Caco-2 (cell line): ENCODE measurements around the gene ECE1. TPM values are rescaled to one million over a fixed set of nuclear protein-coding genes. Genes with fewer than 3 reads are reported as not detected.

Source experiments
- BruUV-seq: library from RNA; stranded (reverse); fragments of 400-500 nt; replicated peaks from 2 replicates; lab custom pipeline; 2021; lab: Mats Ljungman, UMichigan
- CTCF ChIA-PET: fragments of 300-600 bp; sonication (Branson Sonifier 250); formaldehyde crosslinking; loops from one replicate; lab custom pipeline; 2022; ENCODE audit warnings: antibody characterized with exemption; lab: Charles Lee
- POLR2A ChIA-PET: fragments of 300-600 bp; sonication (Branson Sonifier 250); formaldehyde crosslinking; loops from one replicate; lab custom pipeline; 2022; ENCODE audit warnings: antibody characterized with exemption; lab: Charles Lee
- DNase-seq, 2 experiments: peaks; one replicate each; pipeline versions ENCODE4 v3.0.0 to v3.0.0-alpha.2; 2020 to 2022
- H3K27me3 ChIP-seq: replicated peaks from 2 replicates; pipeline ENCODE4 v1.6.0; 2011; ENCODE audit warnings: low read length; ENCODE audit not compliant: control insufficient read depth, insufficient read depth
- H3K36me3 ChIP-seq: 2 replicates; pipeline ENCODE4 v1.5.1; 2011; ENCODE audit warnings: low read length; ENCODE audit not compliant: control insufficient read depth, insufficient read depth
- H3K4me1 ChIP-seq: fragments of 250-450 bp; sonication (Bioruptor Pico); 2 replicates; pipeline ENCODE4 v1.5.1; 2020; ENCODE audit warnings: mild to moderate bottlenecking
- H3K4me3 ChIP-seq: 2 replicates; pipeline ENCODE4 v1.5.1; 2011; ENCODE audit warnings: low read depth, mild to moderate bottlenecking, control low read depth, low read length
- H3K9me3 ChIP-seq: fragments of 250-450 bp; sonication (Bioruptor Pico); 2 replicates; pipeline ENCODE4 v1.5.1; 2020; ENCODE audit warnings: mild to moderate bottlenecking, moderate library complexity
- H3K27ac Mint-ChIP-seq: one replicate; pipeline ENCODE4 v1.8.0; 2022; ENCODE audit warnings: mixed read lengths; ENCODE audit not compliant: unreplicated experiment
- H3K27me3 Mint-ChIP-seq: one replicate; pipeline ENCODE4 v1.8.0; 2022; ENCODE audit warnings: mixed read lengths; ENCODE audit not compliant: insufficient read depth, unreplicated experiment
- H3K36me3 Mint-ChIP-seq: one replicate; pipeline ENCODE4 v1.8.0; 2022; ENCODE audit warnings: mild to moderate bottlenecking, mixed read lengths; ENCODE audit not compliant: insufficient read depth, unreplicated experiment
- H3K4me1 Mint-ChIP-seq: one replicate; pipeline ENCODE4 v1.8.0; 2022; ENCODE audit warnings: low read depth, mixed read lengths; ENCODE audit not compliant: unreplicated experiment
- H3K4me3 Mint-ChIP-seq: one replicate; pipeline ENCODE4 v1.8.0; 2022; ENCODE audit warnings: mild to moderate bottlenecking, moderate library complexity, mixed read lengths; ENCODE audit not compliant: unreplicated experiment
- H3K9me3 Mint-ChIP-seq: one replicate; pipeline ENCODE4 v1.8.0; 2022; ENCODE audit warnings: mixed read lengths; ENCODE audit not compliant: unreplicated experiment
- intact Hi-C: fragments of 100-400 bp; cut with micrococcal nuclease; formaldehyde crosslinking; loops from one replicate; pipeline ENCODE4 v1.10.0; 2022; ENCODE audit not compliant: unreplicated experiment
- total RNA-seq: library from RNA; stranded (reverse); gene quantifications from 2 replicates; pipeline ENCODE4 v1.2.3, GENCODE V29; 2022
- TF ChIP-seq, protein P1 (sequence below), 2 experiments: fragments of 200-600 bp in 1 of 2; IDR thresholded peaks; 1 replicate in 1 of 2; 2 replicates in 1 of 2; pipeline versions ENCODE4 v1.5.1 to v1.8.0; 2011 to 2022; ENCODE audit warnings: antibody characterized with exemption in 1 of 2, control low read depth in 1 of 2, inconsistent platforms in 1 of 2, low read depth in 1 of 2, low read length in 1 of 2, mild to moderate bottlenecking in 1 of 2, moderate library complexity in 1 of 2; ENCODE audit not compliant: insufficient read depth in 1 of 2, severe bottlenecking in 1 of 2, unreplicated experiment in 1 of 2

The ECE1 gene
- total RNA-seq, 1 experiment from 2014 or later = 50.2 TPM

DNA sequence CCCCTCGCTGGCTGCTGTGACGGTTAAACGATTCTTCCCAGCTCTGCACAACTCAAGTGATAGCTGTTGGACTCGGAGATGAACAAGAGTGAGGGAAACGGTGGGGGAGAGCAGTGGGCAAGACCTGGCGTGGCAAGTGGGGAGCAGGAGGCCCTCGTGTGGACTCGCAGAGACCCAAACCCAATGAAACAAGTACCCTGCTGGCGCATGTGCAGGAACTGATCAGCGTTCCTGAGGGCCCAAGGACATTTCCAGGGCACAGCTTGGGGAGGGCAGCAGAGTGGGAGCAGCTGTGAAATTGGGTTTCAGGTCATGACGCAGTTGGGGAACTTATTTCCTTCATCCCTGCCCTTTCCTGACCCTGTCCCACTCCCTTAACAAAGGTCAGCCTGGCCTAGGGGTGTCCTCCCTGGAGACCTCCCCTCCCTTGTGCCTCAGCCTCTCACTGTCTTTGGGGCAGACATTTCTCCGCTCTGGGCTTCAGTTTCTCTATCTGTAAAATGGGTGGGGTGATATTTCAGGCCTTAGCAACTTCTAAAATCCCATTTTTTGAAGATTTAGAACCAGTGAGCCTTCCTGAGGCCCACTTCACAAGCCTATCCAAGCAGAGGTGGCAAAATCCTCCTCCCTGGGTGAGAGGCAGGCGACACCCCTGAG is 27.9 kb upstream of the ECE1 start:
- intact Hi-C loops = no loop called here
- ChIA-PET CTCF (interaction anchor here (0.6 kb wide), 1 partner anchor 767 kb away, joined by 3 read pairs; no protein-coding TSS in a partner anchor), POLR2A (no interaction called here)
- H3K27me3 ChIP-seq = no peaks in the 10 kb centered on the region
- no peak overlapping the region for H3K4me3 Mint-ChIP-seq
- H3K4me3 ChIP-seq = no peak overlapping the region
- TF ChIP-seq, protein P1, sequence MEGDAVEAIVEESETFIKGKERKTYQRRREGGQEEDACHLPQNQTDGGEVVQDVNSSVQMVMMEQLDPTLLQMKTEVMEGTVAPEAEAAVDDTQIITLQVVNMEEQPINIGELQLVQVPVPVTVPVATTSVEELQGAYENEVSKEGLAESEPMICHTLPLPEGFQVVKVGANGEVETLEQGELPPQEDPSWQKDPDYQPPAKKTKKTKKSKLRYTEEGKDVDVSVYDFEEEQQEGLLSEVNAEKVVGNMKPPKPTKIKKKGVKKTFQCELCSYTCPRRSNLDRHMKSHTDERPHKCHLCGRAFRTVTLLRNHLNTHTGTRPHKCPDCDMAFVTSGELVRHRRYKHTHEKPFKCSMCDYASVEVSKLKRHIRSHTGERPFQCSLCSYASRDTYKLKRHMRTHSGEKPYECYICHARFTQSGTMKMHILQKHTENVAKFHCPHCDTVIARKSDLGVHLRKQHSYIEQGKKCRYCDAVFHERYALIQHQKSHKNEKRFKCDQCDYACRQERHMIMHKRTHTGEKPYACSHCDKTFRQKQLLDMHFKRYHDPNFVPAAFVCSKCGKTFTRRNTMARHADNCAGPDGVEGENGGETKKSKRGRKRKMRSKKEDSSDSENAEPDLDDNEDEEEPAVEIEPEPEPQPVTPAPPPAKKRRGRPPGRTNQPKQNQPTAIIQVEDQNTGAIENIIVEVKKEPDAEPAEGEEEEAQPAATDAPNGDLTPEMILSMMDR (IDR thresholded peaks at IDR 0.05; ENCODE audit: insufficient read depth in 1 of 2, low read depth in 1 of 2, low read length in 1 of 2, severe bottlenecking in 1 of 2, unreplicated experiment in 1 of 2) = no peak
- no peaks in the 10 kb centered on the region; the same call in 1 of the 2 replicates for H3K36me3 ChIP-seq
- H3K4me1 ChIP-seq = peaks cover 24% of the 10 kb centered on the region
- H3K27me3 Mint-ChIP-seq = no peaks in the 10 kb centered on the region
- no peaks in the 10 kb centered on the region for H3K9me3 Mint-ChIP-seq
- DNase-seq = no peak
- peaks cover 17% of the 10 kb centered on the region for H3K4me1 Mint-ChIP-seq
- no peak overlapping the region for H3K27ac Mint-ChIP-seq
- no TSS peak for BruUV-seq
- H3K9me3 ChIP-seq = no peaks in the 10 kb centered on the region
- H3K36me3 Mint-ChIP-seq = peaks cover 11% of the 10 kb centered on the region

DNA sequence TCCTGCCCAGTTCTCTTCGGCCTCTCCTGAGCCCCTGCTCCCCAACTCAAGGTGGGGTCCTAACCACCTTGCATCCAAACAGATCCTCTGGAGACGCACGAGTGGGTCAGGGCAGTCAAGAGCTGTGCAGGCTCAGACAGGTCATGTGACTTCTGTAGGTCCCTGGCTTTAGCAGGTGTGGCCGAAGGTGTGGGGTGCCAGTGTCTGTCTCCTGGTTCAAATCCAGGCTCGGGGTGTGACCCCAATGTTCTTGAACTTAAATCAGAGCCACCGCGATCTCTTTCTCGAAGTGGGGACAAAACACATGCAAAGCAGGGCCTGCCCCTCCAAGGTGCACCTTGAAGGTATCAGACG is 27.4 kb upstream of the ECE1 start:
- H3K36me3 ChIP-seq = no peaks in the 10 kb centered on the region; the same call in 1 of the 2 replicates
- POLR2A ChIA-PET = no interaction called here
- TF ChIP-seq, protein P1 (IDR thresholded peaks at IDR 0.05; ENCODE audit: insufficient read depth in 1 of 2, low read depth in 1 of 2, low read length in 1 of 2, severe bottlenecking in 1 of 2, unreplicated experiment in 1 of 2) = no peak
- no TSS peak for BruUV-seq
- no peak overlapping the region for H3K4me3 ChIP-seq
- no peaks in the 10 kb centered on the region for H3K9me3 Mint-ChIP-seq
- H3K9me3 ChIP-seq = no peaks in the 10 kb centered on the region
- peaks cover 17% of the 10 kb centered on the region for H3K4me1 Mint-ChIP-seq
- no peaks in the 10 kb centered on the region for H3K27me3 ChIP-seq
- peaks cover 11% of the 10 kb centered on the region for H3K36me3 Mint-ChIP-seq
- H3K4me3 Mint-ChIP-seq = no peak overlapping the region
- H3K4me1 ChIP-seq = peaks cover 18% of the 10 kb centered on the region
- CTCF ChIA-PET = interaction anchor here (0.6 kb wide), 1 partner anchor 767 kb away, joined by 3 read pairs; no protein-coding TSS in a partner anchor
- no peak for DNase-seq
- intact Hi-C loops = no loop called here
- H3K27me3 Mint-ChIP-seq = no peaks in the 10 kb centered on the region
- no peak overlapping the region for H3K27ac Mint-ChIP-seq

DNA sequence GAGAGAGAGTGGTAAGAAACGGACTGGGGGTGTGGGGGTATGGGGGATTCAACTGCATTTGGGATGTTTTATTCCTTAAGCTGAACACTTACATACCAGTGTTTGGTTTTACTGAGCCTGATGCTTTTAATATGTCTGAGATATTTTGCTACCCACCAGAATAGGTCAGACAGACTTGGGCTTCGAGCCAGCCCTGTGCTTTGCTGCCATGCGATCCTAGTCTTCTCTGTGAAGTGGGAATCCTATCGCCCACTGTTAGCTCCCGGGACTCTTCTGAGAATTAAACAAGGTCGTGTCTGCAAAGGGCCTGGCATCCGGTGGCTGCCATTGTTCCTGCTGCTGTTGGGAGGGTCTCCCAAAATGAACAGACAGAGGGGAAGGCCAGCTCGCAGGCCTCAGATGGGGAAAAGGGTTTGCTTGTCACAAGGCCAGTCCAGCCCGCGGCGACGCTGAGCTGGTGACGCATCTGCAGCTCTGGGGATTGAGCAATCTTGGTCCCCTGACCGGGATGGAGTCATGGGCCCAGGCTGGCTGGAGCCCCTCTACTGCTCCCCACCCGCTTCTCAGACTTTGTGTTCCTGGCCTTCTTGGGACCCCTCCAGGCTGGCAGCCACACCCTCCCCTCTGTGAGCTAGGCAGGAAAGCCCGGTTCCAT is 26.9 kb upstream of the ECE1 start:
- H3K4me3 Mint-ChIP-seq = no peak overlapping the region
- H3K27me3 Mint-ChIP-seq = no peaks in the 10 kb centered on the region
- ChIA-PET POLR2A (no interaction called here), CTCF (no interaction called here)
- TF ChIP-seq, protein P1 (IDR thresholded peaks at IDR 0.05; ENCODE audit: insufficient read depth in 1 of 2, low read depth in 1 of 2, low read length in 1 of 2, severe bottlenecking in 1 of 2, unreplicated experiment in 1 of 2) = no peak
- H3K27ac Mint-ChIP-seq = no peak overlapping the region
- H3K9me3 Mint-ChIP-seq = no peaks in the 10 kb centered on the region
- no peaks in the 10 kb centered on the region; the same call in 1 of the 2 replicates for H3K36me3 ChIP-seq
- no TSS peak for BruUV-seq
- intact Hi-C loops = no loop called here
- H3K4me3 ChIP-seq = no peak overlapping the region
- H3K4me1 ChIP-seq = peaks cover 16% of the 10 kb centered on the region
- no peaks in the 10 kb centered on the region for H3K9me3 ChIP-seq
- H3K36me3 Mint-ChIP-seq = peaks cover 7% of the 10 kb centered on the region
- DNase-seq = no peak
- no peaks in the 10 kb centered on the region for H3K27me3 ChIP-seq
- peaks cover 17% of the 10 kb centered on the region for H3K4me1 Mint-ChIP-seq
